HepG2 (cell line): ENCODE results near the gene ACAP3. TPM values are rescaled to one million over a fixed set of nuclear protein-coding genes. Genes with fewer than 3 reads are reported as not detected.

Experiments used
- E2F5 ChIP-seq: sonication (generic); formaldehyde crosslinking; conservative IDR thresholded peaks from 2 replicates; pipeline ENCODE4 v1.4.0; 2020; ENCODE audit warnings: missing genetic modification reagents
- FOXO1 ChIP-seq: sonication (generic); formaldehyde crosslinking; IDR thresholded peaks from 2 replicates; pipeline ENCODE4 v1.4.0; 2020; ENCODE audit warnings: missing genetic modification reagents
- HDAC1 ChIP-seq: sonication (generic); formaldehyde crosslinking; IDR thresholded peaks from 2 replicates; pipeline ENCODE4 v1.5.1; 2020; ENCODE audit warnings: mild to moderate bottlenecking, missing genetic modification reagents
- HNRNPLL ChIP-seq: fragments of 200-400 bp; formaldehyde crosslinking; IDR thresholded peaks from 2 replicates; pipeline ENCODE4 v1.6.1; 2017; ENCODE audit warnings: mild to moderate bottlenecking, low read depth, low read length; ENCODE audit not compliant: poor library complexity, severe bottlenecking
- JUN ChIP-seq: sonication (generic); formaldehyde crosslinking; IDR thresholded peaks from 2 replicates; pipeline ENCODE4 v1.4.0; 2020; ENCODE audit warnings: mild to moderate bottlenecking, missing genetic modification reagents
- MLX ChIP-seq: IDR thresholded peaks from 2 replicates; pipeline ENCODE4 v1.6.1; 2016
- RARG ChIP-seq: sonication (generic); formaldehyde crosslinking; IDR thresholded peaks from 2 replicates; pipeline ENCODE4 v1.4.0; 2020; ENCODE audit warnings: low read depth, mild to moderate bottlenecking, missing genetic modification reagents
- REPIN1 ChIP-seq: sonication (generic); formaldehyde crosslinking; IDR thresholded peaks from 2 replicates; pipeline ENCODE4 v1.8.0; 2022; ENCODE audit warnings: missing genetic modification reagents, low read depth, mild to moderate bottlenecking, borderline replicate concordance
- SAFB2 ChIP-seq: sonication (generic); formaldehyde crosslinking; IDR thresholded peaks from 2 replicates; pipeline ENCODE4 v1.5.1; 2020; ENCODE audit warnings: missing genetic modification reagents, low read depth, mild to moderate bottlenecking, borderline replicate concordance
- TFE3 ChIP-seq: IDR thresholded peaks from 2 replicates; pipeline ENCODE4 v1.6.1; 2016
- ZHX2 ChIP-seq, 2 experiments: sonication (generic) in 1 of 2; formaldehyde crosslinking in 1 of 2; IDR thresholded peaks; 2 replicates each; pipeline versions ENCODE4 v1.6.1 to v1.9.0; 2014 to 2022; ENCODE audit warnings: antibody characterized with exemption in 1 of 2, borderline replicate concordance in 1 of 2, inconsistent platforms in 1 of 2, low read depth in 1 of 2, missing genetic modification reagents in 1 of 2
- ZNF232 ChIP-seq: sonication (generic); formaldehyde crosslinking; IDR thresholded peaks from 2 replicates; pipeline ENCODE4 v1.4.0; 2020; ENCODE audit warnings: missing genetic modification reagents, borderline replicate concordance
- ZNF687 ChIP-seq: sonication (generic); formaldehyde crosslinking; IDR thresholded peaks from 2 replicates; pipeline ENCODE4 v1.5.1; 2020; ENCODE audit warnings: mild to moderate bottlenecking, missing genetic modification reagents, moderate library complexity
- polyA plus RNA-seq, 8 experiments: library from polyadenylated mRNA; depleted of rRNA in 3 of 8; stranded (reverse) in 7 of 8; unstranded in 1 of 8; fragments of >200 nt; fragmentation: Illumina TruSeq in 4 of 8; extraction: Trizol in 4 of 8; gene quantifications; 2 replicates each; pipeline versions ENCODE4 v1.2.1 to v1.2.3, GENCODE V29; 2011 to 2016; ENCODE audit warnings: low read depth in 4 of 8, missing spikeins in 1 of 8, mixed read lengths in 1 of 8; ENCODE audit not compliant: insufficient read depth in 1 of 8
- total RNA-seq, 5 experiments: library from RNA; depleted of rRNA; stranded (reverse); fragments of >200 nt; fragmentation: Illumina TruSeq; extraction: Trizol; gene quantifications; 2 replicates each; pipeline ENCODE4 v1.2.3, GENCODE V29; 2016; ENCODE audit warnings: low read depth in 1 of 5

The ACAP3 gene
- total and polyA plus RNA-seq, 2 of the 13 experiments (the other 11 are each of a cell fraction or from before 2014, with no cell fraction given), result 29.4 to 50.8 TPM

- TF ChIP-seq MLX (CRISPR knock-in tag), result no peak
- peak; percentile 65; the same call in 1 of the 2 replicates for TF ChIP-seq SAFB2 (CRISPR knock-in tag)
- no peak for TF ChIP-seq ZHX2 (IDR thresholded peaks at IDR 0.05; ENCODE audit: low read depth)
- TF ChIP-seq ZHX2 (CRISPR knock-in tag; IDR thresholded peaks at IDR 0.05; ENCODE audit: borderline replicate concordance), result peak; percentile 36; the same call in 1 of the 2 replicates
- peak; percentile 55; the same call in 1 of the 2 replicates for TF ChIP-seq REPIN1 (CRISPR knock-in tag)
- TF ChIP-seq E2F5 (CRISPR knock-in tag), result peak; percentile 52; the same call in 1 of the 2 replicates
- peak; percentile 8; the same call in 1 of the 2 replicates for TF ChIP-seq FOXO1 (CRISPR knock-in tag)
- peak; percentile 13; the same call in 1 of the 2 replicates for TF ChIP-seq TFE3
- TF ChIP-seq HDAC1 (CRISPR knock-in tag), result peak; percentile 70
- 0 out of 2 replicates have a peak, but pooled peaks have one; percentile 71 for TF ChIP-seq RARG (CRISPR knock-in tag)
- 0 out of 2 replicates have a peak, but pooled peaks have one; percentile 56 for TF ChIP-seq JUN (CRISPR knock-in tag)
- 0 out of 2 replicates have a peak, but pooled peaks have one; percentile 15 for TF ChIP-seq ZNF232 (CRISPR knock-in tag)
- TF ChIP-seq ZNF687 (CRISPR knock-in tag), result peak; percentile 72
- peak; percentile 57 for TF ChIP-seq HNRNPLL
Observed at GRCh38 chr1:1307923-1308755, at the start of gene ACAP3, which contains the start of gene PUSL1 (continued).
